AG10803 (cell line): ENCODE measurements around the gene CEP120.
A peak's percentile ranks its signal among the peaks of the same experiment; 100 is the strongest.
"Not testable (repeated sequence)": the region's sequence is repeated elsewhere in the genome, so short reads cannot be mapped to it uniquely, and the experiment has no call there.

ENCODE experiments used
- DNase-seq: peaks from one replicate; pipeline ENCODE4 v3.0.0; 2010; ENCODE audit warnings: low read depth
- H3K4me3 ChIP-seq: 2 replicates; pipeline ENCODE4 v1.5.1; 2011; ENCODE audit warnings: mild to moderate bottlenecking, low read length, control low read depth
- CTCF ChIP-seq: conservative IDR thresholded peaks from 2 replicates; pipeline ENCODE4 v1.5.1; 2011; ENCODE audit warnings: mild to moderate bottlenecking, low read length, control low read depth, inconsistent platforms

CEP120 gene

GRCh38 chr5:123344816-123345426, 78.3 kb downstream of the CEP120 start:
- no peak overlapping the region for H3K4me3 ChIP-seq
- peak; percentile 54 for DNase-seq

GRCh38 chr5:123340928-123341327, 82.3 kb downstream of the CEP120 start:
- DNase-seq, result no peak
- H3K4me3 ChIP-seq, result no peak overlapping the region
- no peak for TF ChIP-seq CTCF

More at GRCh38 chr5:123344816-123345426, 78.3 kb downstream of the CEP120 start:
- peak; percentile 89 for TF ChIP-seq CTCF

- not testable (repeated sequence) for H3K4me3 ChIP-seq, DNase-seq
Observed at GRCh38 chr5:123308377-123308776, 114.8 kb downstream of the CEP120 start.

- no peak for DNase-seq
- H3K4me3 ChIP-seq, result no peak overlapping the region
- TF ChIP-seq CTCF, result no peak
Observed at GRCh38 chr5:123305751-123306150, 117.5 kb downstream of the CEP120 start.

- no peak for TF ChIP-seq CTCF
- H3K4me3 ChIP-seq, result no peak overlapping the region
- DNase-seq, result no peak
Observed at GRCh38 chr5:123304777-123305316, 118.4 kb downstream of the CEP120 start.

- no peak for DNase-seq
- TF ChIP-seq CTCF, result no peak
Observed at GRCh38 chr5:123303802-123304201, 119.4 kb downstream of the CEP120 start.

GRCh38 chr5:123300266-123300665, 122.9 kb downstream of the CEP120 start:
- TF ChIP-seq CTCF, result no peak
- H3K4me3 ChIP-seq, result no peak overlapping the region
- DNase-seq, result no peak

More at GRCh38 chr5:123303802-123304201, 119.4 kb downstream of the CEP120 start:
- no peak overlapping the region for H3K4me3 ChIP-seq
